Central memory CD8-positive, alpha-beta T cell (primary cell): Measurements from ENCODE around the gene ADCY2.
A peak's percentile ranks its signal among the peaks of the same experiment; 100 is the strongest.

Experiments
- ATAC-seq: fragments of 150-1000 bp; cut with Tn5 transposase; replicated peaks from 2 replicates; pipeline ENCODE4 v1.10.0; 2022; ENCODE audit warnings: mild to moderate bottlenecking, moderate FRiP score, moderate number of reproducible peaks; ENCODE audit not compliant: poor library complexity, severe bottlenecking; ENCODE audit errors: extremely low read depth
- DNase-seq, 2 donors: peaks; one replicate each; pipeline ENCODE4 v3.0.0; 2021; ENCODE audit warnings: low spot score in 2 of 2
- H3K27ac Mint-ChIP-seq: one replicate; pipeline ENCODE4 v1.8.0; 2022; ENCODE audit warnings: low read depth, mild to moderate bottlenecking, moderate library complexity, mixed read lengths
- H3K27me3 Mint-ChIP-seq: one replicate; pipeline ENCODE4 v1.8.0; 2022; ENCODE audit warnings: mixed read lengths
- H3K36me3 Mint-ChIP-seq: one replicate; pipeline ENCODE4 v1.8.0; 2022; ENCODE audit warnings: mild to moderate bottlenecking, moderate library complexity, mixed read lengths; ENCODE audit not compliant: insufficient read depth
- H3K4me1 Mint-ChIP-seq: one replicate; pipeline ENCODE4 v1.8.0; 2022; ENCODE audit warnings: mixed read lengths
- H3K4me3 Mint-ChIP-seq: one replicate; pipeline ENCODE4 v1.8.0; 2022; ENCODE audit warnings: mild to moderate bottlenecking, moderate library complexity, mixed read lengths
- H3K9me3 Mint-ChIP-seq: one replicate; pipeline ENCODE4 v1.8.0; 2022; ENCODE audit warnings: mixed read lengths

Gene ADCY2

GRCh38 chr5:7872517-7873130 is 476.7 kb downstream of the ADCY2 start:
- Mint-ChIP-seq H3K9me3 (no peaks in the 10 kb centered on the region), H3K27ac (peak overlapping the region; percentile 88), H3K27me3 (no peaks in the 10 kb centered on the region), H3K4me1 (peaks cover 71% of the 10 kb centered on the region), H3K4me3 (peak overlapping the region; percentile 65), H3K36me3 (peaks cover 32% of the 10 kb centered on the region)
- DNase-seq: no peak
- no peak for ATAC-seq

- peak overlapping the region; percentile 88 for H3K27ac Mint-ChIP-seq
- DNase-seq: no peak
- peak overlapping the region; percentile 65 for H3K4me3 Mint-ChIP-seq
- no peaks in the 10 kb centered on the region for H3K27me3 Mint-ChIP-seq
- ATAC-seq: no peak
- H3K9me3 Mint-ChIP-seq: no peaks in the 10 kb centered on the region
- peaks cover 35% of the 10 kb centered on the region for H3K36me3 Mint-ChIP-seq
- peaks cover 72% of the 10 kb centered on the region for H3K4me1 Mint-ChIP-seq
These were observed 477.3 kb downstream of the ADCY2 start for GRCh38 chr5:7873216-7873615.

DNA sequence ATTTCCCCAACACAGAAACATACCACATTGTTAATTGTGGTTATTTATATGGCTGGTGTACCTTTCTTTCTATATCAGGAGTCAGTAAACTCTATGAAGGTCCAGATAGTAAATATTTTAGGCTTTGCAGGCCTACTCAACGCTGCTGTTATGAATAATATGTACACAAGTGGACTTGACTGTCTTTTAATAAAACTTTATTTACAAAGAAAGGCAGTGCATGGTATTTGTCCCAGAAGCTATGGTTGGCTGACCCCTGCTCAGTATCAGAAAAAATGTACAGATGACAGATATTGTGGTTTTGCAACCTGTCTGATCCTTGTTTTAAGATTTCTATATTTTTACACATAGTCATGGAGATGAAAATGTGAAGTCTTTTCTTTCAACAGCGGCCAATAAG is 478.7 kb downstream of the ADCY2 start:
- Mint-ChIP-seq H3K4me1 (peaks cover 67% of the 10 kb centered on the region), H3K36me3 (peaks cover 38% of the 10 kb centered on the region), H3K27ac (no peak overlapping the region), H3K4me3 (no peak overlapping the region), H3K27me3 (no peaks in the 10 kb centered on the region), H3K9me3 (no peaks in the 10 kb centered on the region)
- ATAC-seq (no peak), DNase-seq (no peak)

GRCh38 chr5:7875151-7875550 is 479.2 kb downstream of the ADCY2 start:
- no peak for DNase-seq
- Mint-ChIP-seq H3K4me1 (peaks cover 62% of the 10 kb centered on the region), H3K27me3 (no peaks in the 10 kb centered on the region), H3K27ac (no peak overlapping the region), H3K4me3 (no peak overlapping the region), H3K36me3 (peaks cover 38% of the 10 kb centered on the region), H3K9me3 (no peaks in the 10 kb centered on the region)
- no peak for ATAC-seq

DNA sequence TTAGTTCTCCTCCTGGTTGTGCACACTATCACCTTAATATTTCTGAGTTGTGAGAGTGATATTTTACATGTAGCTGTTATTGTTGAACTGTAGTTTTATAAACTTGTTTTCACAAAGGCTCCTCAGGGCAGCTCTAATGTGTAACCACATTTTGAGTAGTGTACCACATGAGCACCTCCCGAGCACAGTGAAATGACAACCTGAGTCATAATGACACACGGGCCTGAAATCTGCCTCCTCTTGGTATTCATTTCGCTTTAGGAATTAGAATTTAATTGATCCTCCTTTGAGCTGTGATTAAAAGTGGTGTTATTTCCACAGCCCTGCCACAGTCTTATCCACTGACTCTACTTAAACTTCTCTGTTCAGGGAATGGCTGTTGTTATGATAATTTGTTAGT is 480.9 kb downstream of the ADCY2 start:
- peaks cover 61% of the 10 kb centered on the region for H3K4me1 Mint-ChIP-seq
- DNase-seq (no peak), ATAC-seq (no peak)
- peaks cover 46% of the 10 kb centered on the region for H3K36me3 Mint-ChIP-seq
- H3K27me3 Mint-ChIP-seq: no peaks in the 10 kb centered on the region
- H3K4me3 Mint-ChIP-seq: no peak overlapping the region
- H3K27ac Mint-ChIP-seq: peak overlapping the region; percentile 80
- H3K9me3 Mint-ChIP-seq: no peaks in the 10 kb centered on the region

DNA sequence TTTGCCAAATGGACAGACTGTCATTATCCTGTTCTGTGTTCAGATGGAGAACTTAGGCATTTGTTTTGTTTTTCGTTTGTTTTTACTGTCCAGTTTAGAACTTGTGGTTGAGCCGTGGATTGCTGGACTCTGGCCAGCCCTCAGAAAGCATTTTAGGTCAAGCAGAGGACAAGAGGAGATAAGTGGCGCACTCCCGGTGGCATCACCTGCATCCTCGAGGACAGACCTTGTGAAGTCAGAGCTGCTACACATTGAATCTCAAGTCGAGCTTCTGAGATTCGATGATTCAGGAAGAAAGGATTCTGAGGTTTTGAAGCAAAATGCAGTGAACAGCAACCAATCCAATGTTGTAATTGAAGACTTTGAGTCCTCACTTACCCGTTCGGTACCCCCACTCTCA is 481.9 kb downstream of the ADCY2 start:
- ATAC-seq (no peak), DNase-seq (no peak)
- Mint-ChIP-seq H3K4me3 (no peak overlapping the region), H3K9me3 (no peaks in the 10 kb centered on the region), H3K36me3 (peaks cover 49% of the 10 kb centered on the region), H3K27ac (peak overlapping the region; percentile 80), H3K27me3 (no peaks in the 10 kb centered on the region), H3K4me1 (peaks cover 53% of the 10 kb centered on the region)

GRCh38 chr5:7878381-7878873 is 482.5 kb downstream of the ADCY2 start:
- peaks cover 47% of the 10 kb centered on the region for H3K4me1 Mint-ChIP-seq
- H3K36me3 Mint-ChIP-seq: peaks cover 54% of the 10 kb centered on the region
- H3K27me3 Mint-ChIP-seq: no peaks in the 10 kb centered on the region
- peak overlapping the region; percentile 80 for H3K27ac Mint-ChIP-seq
- no peaks in the 10 kb centered on the region for H3K9me3 Mint-ChIP-seq
- no peak overlapping the region for H3K4me3 Mint-ChIP-seq
- no peak for ATAC-seq
- no peak for DNase-seq
